ENCODE measurements around the gene C10orf67. TPM values are rescaled to one million over a fixed set of nuclear protein-coding genes. Genes with fewer than 3 reads are reported as not detected.

The C10orf67 gene
- total and polyA plus RNA-seq, 2 experiments from 2014 or later: 0.16 TPM; not detected in 1

GRCh38 chr10:23200586-23200985 is 144.0 kb downstream of the C10orf67 start (continued):
- no peak for TF ChIP-seq ZNF462 (CRISPR knock-in tag; IDR thresholded peaks at IDR 0.05)
- no peak for TF ChIP-seq REST (IDR thresholded peaks at IDR 0.05; ENCODE audit: unreplicated experiment)
- no peak for TF ChIP-seq CTCF (conservative IDR thresholded peaks at IDR 0.05; ENCODE audit: low read depth in 2 of 2)
- no peak for TF ChIP-seq ZNF114 (CRISPR knock-in tag; IDR thresholded peaks at IDR 0.05)
